Tibial nerve (tissue), 4 donors: Measurements from ENCODE around the gene CACNG3. TPM values are rescaled to one million over a fixed set of nuclear protein-coding genes. Genes with fewer than 3 reads are reported as not detected.
"Not testable (repeated sequence)": the region's sequence is repeated elsewhere in the genome, so short reads cannot be mapped to it uniquely, and the experiment has no call there.

ENCODE experiments used
- DNase-seq, 2 donors: peaks; one replicate each; pipeline ENCODE4 v3.0.0-alpha.2; 2019; ENCODE audit warnings: low spot score in 2 of 2
- H3K27ac ChIP-seq, 4 donors: fragments of 200-600 bp; sonication (generic) in 3 of 4; one replicate each; pipeline ENCODE4 v1.5.1; 2017 to 2019; ENCODE audit warnings: mild to moderate bottlenecking in 1 of 4
- H3K27me3 ChIP-seq, 2 donors: fragments of 200-600 bp; sonication (generic) in 1 of 2; one replicate each; pipeline versions ENCODE4 v1.5.1 to v1.6.0; 2017 to 2019
- H3K36me3 ChIP-seq, 3 donors: fragments of 200-600 bp; sonication (generic); one replicate each; pipeline ENCODE4 v1.5.1; 2018 to 2019
- H3K4me1 ChIP-seq, 4 donors: fragments of 200-600 bp; sonication (generic) in 3 of 4; one replicate each; pipeline ENCODE4 v1.5.1; 2017 to 2019
- H3K4me3 ChIP-seq, 4 donors: fragments of 200-600 bp; sonication (generic) in 3 of 4; one replicate each; pipeline ENCODE4 v1.5.1; 2017 to 2019; ENCODE audit warnings: mild to moderate bottlenecking in 1 of 4, moderate library complexity in 1 of 4
- H3K9me3 ChIP-seq, 4 donors: fragments of 200-600 bp; sonication (generic) in 3 of 4; one replicate each; pipeline ENCODE4 v1.5.1; 2017 to 2019
- CTCF ChIP-seq, 5 experiments: fragments of 200-600 bp in 3 of 5; fragments of 450-650 bp in 2 of 5; sonication (generic) in 3 of 5; IDR thresholded peaks; one replicate each; pipeline ENCODE4 v1.5.1; 2016 to 2019; ENCODE audit warnings: antibody characterized with exemption in 5 of 5, mild to moderate bottlenecking in 3 of 5, moderate library complexity in 2 of 5
- EP300 ChIP-seq, 2 donors: sonication (generic); formaldehyde crosslinking; IDR thresholded peaks; one replicate each; pipeline ENCODE4 v1.6.1; 2017; ENCODE audit warnings: antibody characterized with exemption in 2 of 2, mild to moderate bottlenecking in 1 of 2
- POLR2A ChIP-seq, 2 donors: fragments of 450-650 bp; IDR thresholded peaks; one replicate each; pipeline ENCODE4 v1.6.1; 2017; ENCODE audit warnings: antibody characterized with exemption in 2 of 2, mild to moderate bottlenecking in 2 of 2, moderate library complexity in 2 of 2
- WGBS, 2 donors: methylation state at CpG; one replicate each; pipeline ENCODE4 v1.1.5; 2018; 5-methylcytosine and 5-hydroxymethylcytosine counted together
- total RNA-seq, 4 donors: library from RNA; depleted of rRNA; stranded (reverse); fragments of >200 nt; gene quantifications; one replicate each; pipeline ENCODE4 v1.1.0, GENCODE V29; 2016

CACNG3 gene
- total RNA-seq, 4 donors from 2014 or later, result not detected

- H3K27ac ChIP-seq, result no peak overlapping the region
- H3K27me3 ChIP-seq, result no peaks in the 10 kb centered on the region
- H3K36me3 ChIP-seq, result no peaks in the 10 kb centered on the region
- no peaks in the 10 kb centered on the region for H3K4me1 ChIP-seq
- peaks cover 0 to 20% (median 0%) of the 10 kb centered on the region in 4 donors for H3K9me3 ChIP-seq
- DNase-seq, result no peak
- H3K4me3 ChIP-seq, result no peak overlapping the region
- 78 to 89% methylated on average over 4 of the region's 4 CpGs for WGBS, 2 donors
- no peak for TF ChIP-seq EP300 (IDR thresholded peaks at IDR 0.05)
- TF ChIP-seq CTCF (IDR thresholded peaks at IDR 0.05), result no peak
- TF ChIP-seq POLR2A (IDR thresholded peaks at IDR 0.05), result no peak
These were observed 80.9 kb downstream of the CACNG3 start for GRCh38 chr16:24337013-24337412.

- not testable (repeated sequence) for H3K27me3 ChIP-seq, DNase-seq, H3K9me3 ChIP-seq, H3K4me3 ChIP-seq, H3K27ac ChIP-seq, H3K4me1 ChIP-seq, H3K36me3 ChIP-seq
- 83 to 84% methylated on average over 11 of the region's 11 CpGs for WGBS, 2 donors
These were observed 87.7 kb downstream of the CACNG3 start for GRCh38 chr16:24343829-24344228.

GRCh38 chr16:24344784-24345183, 88.6 kb downstream of the CACNG3 start:
- H3K36me3 ChIP-seq, result no peaks in the 10 kb centered on the region
- 41 to 82% methylated on average over 2 of the region's 2 CpGs for WGBS, 2 donors
- no peaks in the 10 kb centered on the region for H3K27me3 ChIP-seq
- no peaks in the 10 kb centered on the region for H3K9me3 ChIP-seq
- no peak overlapping the region for H3K27ac ChIP-seq
- DNase-seq, result no peak
- no peak overlapping the region for H3K4me3 ChIP-seq
- no peak for TF ChIP-seq EP300 (IDR thresholded peaks at IDR 0.05)
- no peak for TF ChIP-seq CTCF (IDR thresholded peaks at IDR 0.05)
- no peaks in the 10 kb centered on the region for H3K4me1 ChIP-seq

- 68 to 72% methylated on average over 4 of the region's 4 CpGs for WGBS, 2 donors
- H3K27me3 ChIP-seq, result no peaks in the 10 kb centered on the region
- H3K9me3 ChIP-seq, result no peaks in the 10 kb centered on the region
- H3K36me3 ChIP-seq, result no peaks in the 10 kb centered on the region
- no peak overlapping the region for H3K4me3 ChIP-seq
- DNase-seq, result no peak
- no peaks in the 10 kb centered on the region for H3K4me1 ChIP-seq
- TF ChIP-seq POLR2A (IDR thresholded peaks at IDR 0.05), result no peak
- no peak for TF ChIP-seq EP300 (IDR thresholded peaks at IDR 0.05)
- no peak for TF ChIP-seq CTCF (IDR thresholded peaks at IDR 0.05)
- H3K27ac ChIP-seq, result no peak overlapping the region
These were observed 89.6 kb downstream of the CACNG3 start for GRCh38 chr16:24345704-24346103.

- Histone ChIP-seq H3K4me1 (no peaks in the 10 kb centered on the region), H3K9me3 (no peaks in the 10 kb centered on the region), H3K36me3 (no peaks in the 10 kb centered on the region), H3K27me3 (no peaks in the 10 kb centered on the region), H3K27ac (no peak overlapping the region), H3K4me3 (no peak overlapping the region)
- 79 to 85% methylated on average over 11 of the region's 11 CpGs for WGBS, 2 donors
- TF ChIP-seq POLR2A (IDR thresholded peaks at IDR 0.05), result no peak
- TF ChIP-seq CTCF (IDR thresholded peaks at IDR 0.05), result no peak
- TF ChIP-seq EP300 (IDR thresholded peaks at IDR 0.05), result no peak
- no peak for DNase-seq
These were observed 90.6 kb downstream of the CACNG3 start for GRCh38 chr16:24346734-24347133.

- Histone ChIP-seq H3K36me3 (no peaks in the 10 kb centered on the region), H3K4me3 (no peak overlapping the region), H3K9me3 (no peaks in the 10 kb centered on the region), H3K27me3 (no peaks in the 10 kb centered on the region), H3K27ac (no peak overlapping the region), H3K4me1 (no peaks in the 10 kb centered on the region)
- TF ChIP-seq EP300 (IDR thresholded peaks at IDR 0.05) (no peak), CTCF (IDR thresholded peaks at IDR 0.05) (no peak), POLR2A (IDR thresholded peaks at IDR 0.05) (no peak)
- DNase-seq, result no peak
- 32 to 56% methylated on average over 2 of the region's 2 CpGs for WGBS, 2 donors
These were observed 91.4 kb downstream of the CACNG3 start for GRCh38 chr16:24347556-24347955.
